Activated CD4-positive, alpha-beta T cell treated with anti-CD3 and anti-CD28 coated beads, Interleukin-2, amount 50 U/mL, for 24 hours (primary cell): Measurements from ENCODE around the gene COL11A2.
A peak's percentile ranks its signal among the peaks of the same experiment; 100 is the strongest.

Experiments
- DNase-seq, 2 donors: peaks; one replicate each; pipeline ENCODE4 v3.0.0-alpha.2; 2020; ENCODE audit warnings: low read depth in 1 of 2, low spot score in 1 of 2

The COL11A2 gene

DNA sequence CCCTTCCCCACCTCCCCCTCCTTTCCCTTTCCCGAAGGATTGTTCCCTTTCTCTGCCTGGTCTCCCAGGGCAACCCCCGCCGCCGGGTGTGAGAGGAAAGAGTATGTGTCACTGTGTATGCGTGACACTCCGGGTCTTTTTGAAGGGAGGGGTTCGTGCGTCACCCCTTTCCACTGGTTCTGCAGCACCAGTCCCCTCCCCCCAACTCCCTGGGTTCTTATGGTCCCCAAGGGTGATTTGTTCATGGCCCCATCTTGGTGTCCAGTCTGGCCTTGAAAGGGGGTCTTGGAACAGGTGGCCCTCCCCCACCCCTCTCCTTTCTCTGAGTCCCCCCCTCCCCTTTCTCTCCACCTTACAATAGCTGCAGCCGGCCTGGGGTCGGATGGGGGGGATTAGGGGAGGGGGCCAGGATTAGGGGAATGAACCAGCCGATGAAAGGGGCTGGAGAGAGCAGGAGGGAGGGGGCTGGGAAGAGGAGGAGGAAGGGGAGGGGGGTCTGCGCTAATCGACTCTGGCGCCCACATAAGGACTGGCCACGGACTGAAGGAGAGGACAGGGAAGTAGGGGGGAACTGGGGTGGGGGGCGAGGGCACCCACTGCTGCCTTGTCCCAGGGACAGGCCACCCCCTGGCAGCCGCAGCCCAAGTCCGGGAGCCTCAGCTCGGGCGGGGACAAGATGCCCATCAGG, 14.7 kb upstream of the COL11A2 start:
- no peak for DNase-seq

DNA sequence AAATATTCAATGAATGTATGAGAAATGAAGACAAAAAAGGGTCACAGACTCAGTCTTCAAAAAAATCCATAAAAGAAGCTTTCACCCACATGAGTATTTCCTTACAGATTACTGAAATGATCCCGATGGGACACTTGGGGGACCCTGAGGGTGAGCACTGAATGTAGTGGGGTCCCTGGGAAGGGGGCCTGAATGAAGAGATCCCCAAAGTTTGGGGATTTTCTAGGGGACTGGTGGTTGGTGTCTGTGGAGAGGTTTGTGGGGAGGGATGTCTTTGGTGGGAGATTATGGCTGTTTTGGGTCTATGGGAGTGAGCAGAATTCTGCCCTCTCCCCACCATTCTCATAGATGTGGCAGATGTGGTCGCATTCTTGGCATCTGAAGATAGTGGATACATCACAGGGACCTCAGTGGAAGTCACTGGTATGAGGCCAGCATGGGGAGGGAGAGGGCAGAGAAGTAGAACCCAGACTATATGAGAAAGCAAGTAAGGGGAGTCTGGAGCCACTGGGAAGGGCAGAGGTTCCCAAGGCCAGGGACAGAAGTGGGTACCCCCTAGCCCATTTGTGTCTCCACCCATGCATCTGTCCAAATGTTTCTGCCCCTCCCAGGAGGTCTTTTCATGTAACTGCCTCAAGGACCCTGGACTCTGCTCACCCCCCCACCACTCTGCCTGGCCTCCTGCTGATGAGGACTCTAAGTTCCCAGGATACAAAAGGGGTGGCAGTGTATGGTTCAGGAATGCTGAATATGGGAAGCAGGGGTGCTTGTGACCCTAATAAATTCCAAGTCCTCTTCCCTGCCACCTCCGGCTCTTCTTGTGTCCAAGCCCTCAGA, 14.0 kb upstream of the COL11A2 start:
- DNase-seq = no peak

DNA sequence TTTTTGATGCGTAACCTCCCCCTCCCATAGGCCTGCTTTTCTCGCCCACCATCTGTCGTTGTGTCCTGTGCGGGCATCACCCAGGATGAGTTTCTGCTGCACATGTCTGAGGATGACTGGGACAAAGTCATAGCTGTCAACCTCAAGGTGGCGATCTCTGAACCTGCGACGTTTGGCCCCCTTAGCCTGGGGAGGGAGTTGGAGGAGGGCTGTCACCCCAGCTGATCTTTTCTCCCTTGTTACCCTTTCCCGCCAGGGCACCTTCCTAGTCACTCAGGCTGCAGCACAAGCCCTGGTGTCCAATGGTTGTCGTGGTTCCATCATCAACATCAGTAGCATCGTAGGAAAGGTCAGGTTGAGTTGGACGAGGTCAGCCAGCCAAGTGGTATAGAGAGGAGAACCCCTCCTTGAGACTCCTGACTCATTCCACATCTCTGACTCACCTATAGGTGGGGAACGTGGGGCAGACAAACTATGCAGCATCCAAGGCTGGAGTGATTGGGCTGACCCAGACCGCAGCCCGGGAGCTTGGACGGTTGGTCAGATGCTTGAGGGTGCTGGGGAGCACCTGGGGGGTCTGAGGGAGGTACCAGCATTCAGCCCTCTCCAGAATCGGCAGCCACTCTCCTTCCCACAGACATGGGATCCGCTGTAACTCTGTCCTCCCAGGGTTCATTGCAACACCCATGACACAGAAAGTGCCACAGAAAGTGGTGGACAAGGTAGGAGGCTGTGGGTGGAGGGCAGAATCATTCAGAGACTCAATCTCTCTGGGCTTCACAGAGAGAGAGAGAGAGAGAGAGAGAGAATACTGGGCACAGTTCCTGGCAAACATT, 13.1 kb upstream of the COL11A2 start:
- DNase-seq = no peak

DNA sequence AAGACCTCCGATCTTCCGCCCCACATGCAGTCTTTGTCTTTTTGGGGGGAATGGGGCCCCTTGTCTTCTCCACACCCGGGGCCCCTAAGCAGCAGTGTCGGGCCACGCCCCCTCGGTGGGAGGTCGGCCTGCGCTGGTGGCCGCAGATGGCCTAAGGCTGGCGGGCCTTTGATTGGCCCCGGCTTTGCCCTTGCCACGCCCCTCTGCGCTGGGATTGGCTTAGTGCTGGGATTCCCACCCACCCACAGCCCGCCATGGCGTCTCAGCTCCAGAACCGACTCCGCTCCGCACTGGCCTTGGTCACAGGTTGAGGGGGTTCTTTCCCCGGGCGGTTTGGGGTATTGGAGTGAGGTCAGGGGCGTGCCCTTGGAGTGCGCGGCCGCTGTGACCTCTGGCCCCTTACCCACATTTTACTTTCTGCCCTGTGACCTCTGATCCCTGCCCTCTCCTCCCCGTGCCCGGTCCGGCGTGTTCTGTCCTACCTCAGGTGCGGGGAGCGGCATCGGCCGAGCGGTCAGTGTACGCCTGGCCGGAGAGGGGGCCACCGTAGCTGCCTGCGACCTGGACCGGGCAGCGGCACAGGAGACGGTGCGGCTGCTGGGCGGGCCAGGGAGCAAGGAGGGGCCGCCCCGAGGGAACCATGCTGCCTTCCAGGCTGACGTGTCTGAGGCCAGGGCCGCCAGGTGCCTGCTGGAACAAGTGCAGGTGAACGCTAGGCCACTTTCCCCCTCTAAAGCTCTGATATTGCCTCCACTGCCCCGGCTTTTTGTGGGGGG, 12.3 kb upstream of the COL11A2 start, which contains the start of gene HSD17B8:
HSD17B8 (plus strand) TSS at position 241 of the 776 bp plus-strand sequence; CDS start at position 255, 14 bp downstream.
- peak; percentile 73 to 88 for DNase-seq

DNA sequence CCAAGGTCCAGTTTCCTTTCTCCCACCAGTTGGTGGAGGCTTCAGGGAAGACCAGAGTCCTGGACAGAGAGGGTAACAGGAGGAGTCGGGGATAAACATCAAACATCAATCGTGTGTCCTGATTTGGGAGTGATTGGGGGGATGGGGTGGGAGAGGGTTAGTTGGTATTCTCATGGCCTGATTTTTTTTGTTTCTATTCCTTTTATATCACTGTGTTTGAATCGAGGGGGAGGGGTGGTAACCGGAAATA, 11.8 kb upstream of the COL11A2 start:
- DNase-seq = no peak

DNA sequence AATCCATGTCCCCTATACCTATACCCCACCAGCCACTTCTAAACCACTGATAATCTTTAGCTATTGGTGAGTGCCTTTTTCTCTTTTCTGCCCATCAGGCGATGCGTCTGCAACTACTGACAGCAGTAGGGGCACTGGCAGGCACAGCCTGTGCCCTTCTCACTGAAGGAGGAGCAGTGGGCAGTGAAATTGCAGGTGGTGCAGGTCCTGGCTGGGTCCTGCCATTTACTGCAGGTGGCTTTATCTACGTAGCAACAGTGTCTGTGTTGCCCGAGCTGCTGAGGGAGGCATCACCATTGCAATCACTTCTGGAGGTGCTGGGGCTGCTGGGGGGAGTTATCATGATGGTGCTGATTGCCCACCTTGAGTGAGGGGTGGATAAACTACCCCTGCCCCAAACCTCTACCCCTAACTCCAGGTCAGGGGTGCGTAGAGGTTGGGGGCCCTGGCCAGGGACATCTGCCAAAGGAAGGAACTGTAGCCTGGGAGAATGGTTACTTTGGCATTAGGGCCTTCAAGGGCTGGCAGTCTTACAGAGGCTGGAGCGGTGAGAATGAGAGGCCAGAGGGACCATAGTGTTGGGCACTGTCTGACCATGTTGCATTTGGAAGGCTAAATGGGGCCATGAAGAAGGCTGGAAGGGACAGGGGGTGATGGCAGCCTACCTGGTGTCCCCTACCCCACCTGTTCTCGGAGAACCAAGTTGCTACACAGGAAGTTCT, 11.3 kb upstream of the COL11A2 start:
- DNase-seq = no peak

DNA sequence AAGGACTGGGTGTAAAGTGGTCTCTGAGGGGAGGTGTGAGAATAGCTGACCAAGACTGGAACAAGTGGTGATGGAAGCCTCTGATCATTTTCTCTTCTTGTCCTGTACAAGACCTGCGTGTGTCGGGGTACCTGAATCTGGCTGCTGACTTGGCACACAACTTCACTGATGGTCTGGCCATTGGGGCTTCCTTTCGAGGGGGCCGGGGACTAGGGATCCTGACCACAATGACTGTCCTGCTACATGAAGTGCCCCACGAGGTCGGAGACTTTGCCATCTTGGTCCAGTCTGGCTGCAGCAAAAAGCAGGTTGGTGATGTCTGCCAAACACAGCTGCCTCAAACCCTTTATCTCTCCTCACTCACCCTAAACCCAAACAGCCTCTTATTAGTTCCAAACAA, 10.5 kb upstream of the COL11A2 start:
- DNase-seq = no peak

DNA sequence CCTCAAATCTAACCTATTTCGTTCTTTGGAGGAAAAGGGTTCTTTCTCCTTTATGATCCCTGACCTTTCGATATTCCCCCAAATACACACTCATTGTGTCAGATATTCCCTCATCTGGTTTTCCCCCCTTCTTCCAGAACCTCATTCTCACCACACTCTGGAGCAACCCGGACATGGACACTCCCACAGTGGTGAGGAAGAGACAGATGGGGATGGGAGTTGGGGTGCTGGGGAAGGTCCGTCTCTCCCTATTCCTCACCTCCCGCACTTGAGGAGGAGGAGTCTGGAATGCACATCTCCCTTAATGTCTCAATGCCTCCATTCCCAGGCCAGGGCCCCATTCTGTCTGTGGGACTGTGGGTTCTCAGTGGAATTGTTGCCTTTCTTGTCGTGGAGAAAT, 9.7 kb upstream of the COL11A2 start:
- DNase-seq = no peak

DNA sequence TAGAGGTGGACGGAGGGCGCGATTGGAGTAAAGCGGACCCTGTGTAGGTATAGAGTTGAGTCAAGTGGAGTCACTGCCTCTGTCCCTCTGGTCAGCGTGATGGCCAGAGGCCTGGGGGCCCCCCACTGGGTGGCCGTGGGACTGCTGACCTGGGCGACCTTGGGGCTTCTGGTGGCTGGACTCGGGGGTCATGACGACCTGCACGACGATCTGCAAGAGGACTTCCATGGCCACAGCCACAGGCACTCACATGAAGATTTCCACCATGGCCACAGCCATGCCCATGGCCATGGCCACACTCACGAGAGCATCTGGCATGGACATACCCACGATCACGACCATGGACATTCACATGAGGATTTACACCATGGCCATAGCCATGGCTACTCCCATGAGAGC, 8.9 kb upstream of the COL11A2 start:
- no peak for DNase-seq

DNA sequence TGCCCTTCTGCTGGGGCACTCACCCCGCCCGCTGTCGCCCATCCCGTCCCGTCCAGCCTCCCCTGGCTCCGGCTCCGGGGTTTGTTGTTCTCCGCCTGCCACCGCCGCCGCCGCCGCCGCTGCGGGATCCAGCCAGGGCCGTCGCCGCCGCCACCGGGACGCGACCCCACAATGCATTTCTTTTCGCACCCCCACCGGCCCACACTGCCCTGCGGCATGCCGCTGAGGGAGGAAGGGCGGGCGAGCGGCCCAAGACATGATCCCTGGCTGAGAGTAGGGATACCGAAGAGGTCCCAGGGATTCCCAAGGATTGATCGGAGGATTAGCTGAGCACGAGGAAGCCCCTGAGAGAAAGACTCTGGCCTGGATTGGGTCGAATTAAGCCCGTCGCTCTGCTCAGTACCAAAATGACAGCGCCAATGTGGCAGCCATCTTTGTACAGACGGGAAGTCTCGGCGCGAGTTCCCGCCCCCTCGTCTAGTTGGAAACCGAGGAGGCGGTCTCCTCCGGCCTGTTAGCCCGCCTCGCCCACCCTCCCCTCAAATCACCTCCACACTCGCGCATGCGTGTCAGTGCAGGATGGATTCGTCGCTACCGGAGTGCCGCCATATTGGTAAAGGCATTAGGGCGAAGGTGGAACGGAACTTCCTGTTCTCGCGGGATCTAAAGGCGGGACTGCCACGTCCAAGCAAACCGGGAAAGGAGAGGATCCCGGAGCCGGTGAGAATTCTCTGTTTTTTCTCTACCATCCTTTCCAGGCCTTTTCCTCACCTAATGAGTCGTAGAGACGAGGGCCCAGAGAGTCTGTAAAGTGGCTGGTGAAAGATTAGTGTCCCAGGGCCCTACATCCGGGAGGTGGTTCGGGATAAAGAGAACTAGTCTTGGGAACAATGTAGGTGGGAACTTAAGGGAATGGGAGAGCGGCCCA, 8.2 kb upstream of the COL11A2 start, which contains the start of the genes RXRB and SLC39A7:
RXRB (minus strand) TSS at position 447 of the 928 bp plus-strand sequence; CDS start at position 258, 189 bp downstream.
SLC39A7 (plus strand) TSS at position 649 of the 928 bp plus-strand sequence. CDS start 379 bp downstream, outside the sequence.
- peak; percentile 95 to 100 for DNase-seq

DNA sequence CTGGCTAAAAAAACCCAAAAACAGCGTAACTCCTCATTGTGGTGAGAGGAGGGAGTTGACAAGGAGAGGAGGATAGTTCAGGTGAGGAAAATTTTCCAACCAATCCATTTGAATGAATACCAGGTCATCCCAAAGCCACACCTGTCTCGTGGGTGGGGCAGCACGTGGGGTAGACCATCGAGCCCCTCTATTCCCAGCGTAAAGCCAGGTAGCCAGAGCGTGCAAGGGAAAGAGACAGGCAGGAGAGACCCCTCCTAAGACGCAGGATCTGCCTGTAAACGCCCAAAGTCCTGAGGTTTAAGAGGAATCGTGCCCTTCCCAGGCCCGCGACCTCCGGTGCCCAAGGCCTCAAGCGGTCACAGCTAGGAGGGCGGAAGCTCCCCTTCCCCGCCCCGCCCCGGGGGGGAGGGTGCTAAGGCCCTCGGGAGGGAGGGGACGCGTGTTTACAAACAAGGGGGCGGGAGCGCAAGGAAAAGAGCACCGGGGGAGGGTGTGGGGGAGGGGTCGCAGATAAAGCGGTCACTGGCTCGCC, 7.5 kb upstream of the COL11A2 start:
- peak; percentile 38 to 58 for DNase-seq

DNA sequence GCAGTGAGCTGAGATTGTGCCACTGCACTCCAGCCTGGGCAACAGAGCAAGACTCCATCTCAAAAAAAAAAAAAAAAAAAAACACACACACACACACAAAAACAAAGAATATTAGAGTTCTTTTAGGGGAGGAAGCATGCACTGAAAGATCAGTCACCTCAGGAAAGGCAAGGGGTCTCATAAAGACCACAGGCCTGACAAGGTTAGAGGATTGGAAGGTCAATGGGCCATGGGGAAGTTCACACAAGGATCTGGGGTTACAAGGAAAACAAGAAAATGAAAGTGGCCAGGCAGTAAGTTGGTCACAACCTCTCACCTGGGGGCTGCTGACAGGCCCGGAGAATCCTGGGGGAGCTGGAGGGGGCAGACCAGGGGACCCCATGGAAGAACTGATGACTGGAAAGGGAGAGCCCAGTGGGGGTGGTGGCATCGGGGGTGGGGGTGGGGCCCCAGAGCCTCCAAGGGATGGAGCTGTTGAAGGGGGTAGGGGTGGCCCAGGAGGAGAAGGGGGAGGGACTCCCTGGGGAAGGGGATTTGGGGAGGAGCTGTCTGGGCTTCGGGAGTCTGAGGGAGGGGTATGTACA, 6.7 kb upstream of the COL11A2 start:
- DNase-seq = no peak

DNA sequence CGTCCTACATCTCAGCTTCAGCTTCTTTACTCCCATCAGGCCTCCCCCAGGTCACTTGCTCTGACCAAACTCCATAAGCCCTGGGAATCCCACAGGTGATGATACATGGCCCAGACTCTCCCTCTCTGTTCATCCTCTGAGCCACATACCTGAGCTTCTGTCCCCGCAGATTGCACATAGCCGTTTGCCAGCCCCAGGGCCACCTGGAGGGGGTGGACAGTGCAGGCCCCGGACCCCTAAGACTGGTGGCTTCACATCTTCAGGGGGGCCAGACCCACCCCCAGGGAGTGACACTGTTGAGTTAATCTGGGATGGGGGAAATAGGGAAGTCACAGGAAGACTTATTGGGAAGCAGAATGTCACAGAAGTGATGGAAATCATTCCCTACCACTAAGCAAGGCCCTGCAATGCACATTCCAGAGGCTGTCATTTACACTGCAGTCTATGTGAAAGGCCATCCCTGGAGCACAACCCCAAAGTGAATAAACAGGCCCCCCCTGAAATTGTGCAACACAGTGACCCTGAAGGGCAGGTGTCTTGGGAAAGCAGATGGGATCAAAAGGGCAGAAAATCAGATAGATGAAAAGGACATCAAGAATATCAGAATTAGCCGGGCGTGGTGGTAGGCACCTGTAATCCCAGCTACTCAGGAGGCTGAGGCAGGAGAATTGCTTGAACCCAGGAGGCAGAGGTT, 6.0 kb upstream of the COL11A2 start:
- no peak for DNase-seq

DNA sequence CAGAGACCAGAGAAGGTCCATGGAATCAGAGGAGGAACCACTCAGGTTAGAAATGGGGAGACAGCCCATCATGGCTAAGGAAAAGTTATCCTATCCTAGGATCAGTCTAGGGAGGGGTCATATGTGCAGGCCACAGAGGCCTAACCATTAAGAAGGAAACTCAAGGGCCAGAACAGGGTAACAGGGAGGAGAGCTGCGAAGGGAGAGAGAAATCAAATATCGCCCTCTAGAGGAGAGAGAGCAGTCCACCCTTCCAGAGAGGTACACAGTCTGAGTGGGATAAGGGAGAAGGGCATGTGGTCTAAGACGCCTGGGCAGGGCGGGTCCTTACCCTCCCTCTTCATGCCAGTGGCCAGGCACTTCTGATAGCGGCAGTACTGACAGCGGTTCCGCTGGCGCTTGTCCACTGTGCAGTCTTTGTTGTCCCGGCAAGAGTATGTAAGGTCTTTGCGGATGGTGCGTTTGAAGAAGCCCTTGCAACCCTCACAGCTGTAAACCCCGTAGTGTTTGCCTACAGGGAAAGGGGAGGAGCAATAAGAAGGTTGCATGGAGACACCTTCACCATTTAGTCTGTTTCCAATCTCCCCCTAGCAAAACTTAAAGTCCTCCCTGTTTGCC, 5.3 kb upstream of the COL11A2 start:
- no peak for DNase-seq

DNA sequence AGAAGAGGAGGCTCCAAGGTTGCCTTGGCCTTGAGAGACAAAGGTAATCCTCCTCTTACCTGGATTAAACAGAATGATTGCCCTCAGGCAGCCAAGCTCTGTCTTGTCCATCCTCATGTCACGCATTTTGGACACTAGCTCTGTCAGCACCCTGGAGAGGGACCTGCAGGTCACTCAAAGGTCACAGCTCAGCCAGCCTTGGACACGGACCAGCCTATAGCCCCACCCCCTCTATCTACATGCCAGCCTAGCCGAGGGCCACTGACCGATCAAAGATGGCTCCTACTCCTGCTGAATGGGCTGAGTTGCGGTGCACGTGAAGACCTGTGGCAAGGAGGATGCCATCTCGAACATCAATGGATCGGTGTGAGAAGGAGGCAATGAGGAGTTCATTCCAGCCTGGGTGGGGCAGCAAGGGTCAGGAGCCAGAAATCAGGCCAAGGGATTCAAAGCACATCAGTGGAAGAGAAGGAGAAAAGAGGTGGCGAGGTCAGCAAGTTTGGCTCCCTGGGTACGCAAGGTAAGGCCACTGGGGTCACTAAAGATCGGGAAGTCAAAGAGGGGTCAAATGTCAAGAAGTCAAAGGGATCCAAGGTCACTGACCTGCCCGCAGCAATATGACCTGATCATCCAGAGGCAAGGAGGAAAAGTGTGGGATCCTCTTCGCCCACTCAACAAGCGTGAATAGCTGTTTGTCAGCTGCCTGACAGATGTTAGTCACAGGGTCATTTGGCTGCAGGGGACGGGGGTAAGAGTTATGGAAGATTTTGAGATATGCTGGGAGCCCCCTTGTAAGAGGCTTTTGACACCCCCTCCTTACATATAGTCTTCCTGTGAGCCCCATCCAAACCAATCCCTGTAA, 3.3 kb upstream of the COL11A2 start:
- no peak for DNase-seq

DNA sequence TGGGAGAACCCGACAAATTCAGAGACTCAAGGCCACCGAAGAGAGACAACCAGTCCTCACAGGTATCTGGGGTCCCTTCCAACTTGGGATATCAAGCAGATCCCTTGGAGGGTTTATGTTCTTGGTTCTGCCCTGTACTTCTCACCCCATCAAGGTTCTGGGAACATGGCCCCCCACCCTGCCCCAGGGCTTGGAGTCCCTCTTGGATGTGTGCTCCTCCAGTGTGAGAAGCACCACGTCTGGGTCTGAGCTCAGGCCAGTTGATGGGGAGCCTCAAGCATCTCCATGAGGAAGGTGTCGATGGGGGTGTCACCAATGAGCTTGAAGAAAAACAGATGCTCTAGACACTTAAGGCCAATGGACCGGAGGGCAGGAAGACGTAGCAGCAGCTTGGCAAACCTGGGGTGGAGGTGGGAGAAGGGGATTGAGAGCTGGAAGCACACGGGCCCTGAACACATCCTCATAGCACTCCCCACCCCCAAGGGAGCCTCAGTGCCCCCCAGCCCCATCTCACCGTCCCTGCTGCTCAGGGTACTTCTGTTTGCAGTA, 2.2 kb upstream of the COL11A2 start:
- DNase-seq = no peak
